GM19239 (cell line): ENCODE measurements around the gene CFAP20.

Source experiments
- DNase-seq: peaks from one replicate; pipeline ENCODE4 v3.0.0; 2011; ENCODE audit warnings: low spot score; ENCODE audit not compliant: insufficient read length
- FAIRE-seq: peaks from 2 replicates; lab custom pipeline; 2011; peaks lifted over from hg19 to GRCh38; lab: Jason Lieb, UNC

CFAP20 gene

DNA sequence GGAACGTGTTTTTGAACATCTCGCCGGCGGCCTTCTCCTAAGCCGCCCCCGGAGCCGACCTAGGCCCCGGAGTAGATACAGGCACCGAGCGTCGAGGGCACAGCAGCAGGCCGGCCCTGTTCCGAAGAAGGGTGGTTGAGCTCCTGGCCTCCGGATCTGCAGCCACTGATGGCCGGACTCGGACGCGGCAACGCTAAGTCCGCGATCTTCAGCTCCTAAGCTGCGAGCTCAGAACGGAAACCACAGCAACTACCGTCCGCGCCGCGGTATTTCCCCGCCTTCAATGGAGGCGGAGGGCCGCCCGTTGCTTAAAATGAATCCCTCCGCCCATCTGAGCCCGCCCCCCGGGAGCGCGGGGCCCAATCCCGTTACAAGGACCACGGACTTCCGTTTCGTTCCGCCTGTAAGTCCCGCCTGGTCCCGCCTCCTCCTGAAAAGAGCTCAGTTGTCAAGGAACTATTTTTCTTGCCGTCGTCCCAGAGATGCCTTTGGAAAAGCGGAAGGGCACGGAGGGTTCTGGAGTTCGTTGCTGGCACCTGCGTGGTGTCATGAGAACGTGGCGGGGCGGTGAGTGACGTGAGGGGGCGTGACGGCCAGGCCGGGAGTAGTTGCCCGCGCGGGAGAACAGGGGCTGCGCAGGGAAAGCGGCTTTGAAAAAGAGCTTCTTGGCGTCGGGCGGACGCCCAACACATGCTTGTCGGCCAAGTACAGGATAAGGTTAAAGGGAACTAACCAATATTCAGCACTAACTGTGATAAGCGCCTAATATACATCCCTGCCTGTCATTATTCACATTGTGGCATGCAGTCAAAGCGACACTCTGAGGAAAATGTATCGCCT lies at the start of gene CFAP20:
Gene CFAP20, minus strand, starts transcription at position 285 of the 840 bp plus-strand sequence. Its CDS starts 266 bp downstream, at position 19.
- peak; percentile 73 for DNase-seq
- peak; percentile 99 for FAIRE-seq

DNA sequence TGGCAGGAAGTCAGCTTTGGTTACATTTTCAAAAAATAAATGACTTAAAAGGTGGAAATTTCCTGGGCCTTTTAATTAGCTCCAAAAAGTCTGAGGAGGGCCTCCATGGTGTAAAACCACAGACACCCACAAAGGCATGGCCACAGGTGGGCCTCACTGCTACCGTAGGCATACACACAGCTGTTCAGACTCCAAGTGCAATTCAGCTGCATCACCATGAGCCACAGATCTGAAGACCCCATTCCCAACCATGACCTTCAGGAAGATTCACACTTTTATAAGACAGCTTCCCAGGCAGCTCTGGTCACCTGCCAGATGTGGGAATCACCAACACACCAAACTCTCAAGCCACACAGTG lies 48.2 kb upstream of the CFAP20 start:
- FAIRE-seq (no peak), DNase-seq (no peak)

DNA sequence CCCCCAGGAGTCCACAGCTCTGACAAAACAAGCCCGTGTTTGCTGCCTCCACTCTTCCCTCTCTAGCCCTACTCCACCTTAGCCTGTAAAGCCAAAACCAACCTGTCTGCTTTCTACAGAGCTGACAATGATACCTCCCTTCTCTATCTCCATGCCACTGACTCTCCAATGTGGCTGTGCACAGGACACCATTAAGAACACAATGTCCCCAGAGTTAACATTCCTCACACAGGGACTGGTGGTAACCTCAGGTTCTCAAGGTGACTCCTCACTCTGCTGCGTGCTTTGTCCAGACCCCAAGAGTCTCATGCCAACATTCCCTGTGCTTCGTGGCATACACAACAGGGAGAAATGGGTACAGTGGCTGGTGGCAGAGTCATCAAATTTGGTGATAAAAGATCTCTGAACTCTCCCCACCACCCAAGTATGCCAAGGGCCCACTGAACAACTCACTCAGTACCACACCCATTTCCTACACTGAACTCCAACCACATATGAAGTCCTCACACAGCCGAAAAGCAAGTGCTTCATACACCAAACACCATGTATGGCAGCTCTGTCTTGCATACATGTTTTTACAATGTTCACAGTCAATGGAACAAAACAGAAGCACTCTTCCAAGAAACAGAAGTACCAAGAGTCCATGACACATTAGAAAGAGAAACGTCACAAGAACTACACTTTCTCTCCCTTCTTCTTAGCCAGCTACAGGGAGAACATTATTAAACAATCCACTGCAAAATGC lies 47.6 kb upstream of the CFAP20 start:
- DNase-seq (no peak), FAIRE-seq (no peak)

DNA sequence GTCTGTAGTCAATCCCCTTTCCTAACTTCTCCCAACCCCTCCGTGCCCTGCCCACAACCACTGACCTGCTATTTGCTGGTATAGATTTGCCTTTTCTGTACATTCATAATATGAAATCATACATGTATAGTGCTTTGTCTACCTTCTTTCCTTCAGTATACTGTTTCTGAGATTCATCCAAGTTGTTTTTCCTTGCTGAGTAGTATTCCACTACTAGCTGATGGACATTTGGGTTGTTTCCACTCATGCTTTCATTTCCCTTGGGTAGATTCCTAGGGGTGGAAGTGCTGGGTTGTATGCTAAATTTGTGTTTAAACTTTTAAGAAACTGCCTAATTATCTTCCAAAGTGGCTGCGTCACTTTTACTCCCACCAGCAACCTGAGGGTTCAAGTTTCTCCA lies 41.0 kb upstream of the CFAP20 start:
- no peak for FAIRE-seq

DNA sequence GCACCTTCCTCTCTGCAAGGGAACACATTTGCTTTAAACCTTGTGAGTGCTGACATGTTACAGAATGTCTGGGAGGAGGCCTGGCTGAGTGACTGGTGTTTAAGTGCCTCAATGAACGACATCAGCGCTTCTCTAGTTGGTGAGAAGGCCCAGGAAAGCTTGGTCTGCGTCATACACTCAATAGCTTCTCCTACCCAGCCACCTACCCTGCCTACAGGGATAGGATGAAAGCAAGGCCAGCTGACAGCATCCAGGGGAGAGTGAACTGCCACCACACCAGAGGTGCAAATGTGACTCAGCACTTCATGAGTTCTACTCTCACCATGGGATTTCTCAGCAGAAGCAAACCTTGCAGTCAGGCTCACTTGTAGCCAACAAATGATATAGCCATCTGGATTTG lies 31.7 kb upstream of the CFAP20 start:
- no peak for DNase-seq
- FAIRE-seq: no peak

More for the DNA sequence above, 41.0 kb upstream of the CFAP20 start:
- DNase-seq: no peak

DNA sequence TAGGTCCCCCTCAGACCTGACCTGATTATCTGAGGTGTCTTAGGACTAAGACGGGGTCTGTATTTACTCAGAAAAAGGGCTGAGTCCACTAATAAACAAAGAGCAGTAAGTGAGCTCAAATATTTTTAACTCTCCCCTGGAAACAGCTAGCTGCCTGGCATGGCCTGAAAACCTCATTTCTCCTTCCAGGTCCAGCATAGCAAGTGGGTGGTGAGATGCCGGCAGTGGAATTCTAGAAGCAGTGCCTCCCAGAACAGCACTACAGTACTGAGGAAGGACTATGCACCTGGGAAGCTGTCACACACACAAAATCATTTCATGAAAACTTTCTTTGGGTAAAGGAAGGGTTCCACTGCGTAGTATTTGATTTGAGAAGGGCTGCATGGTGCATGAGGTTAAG lies 29.5 kb upstream of the CFAP20 start:
- FAIRE-seq (no peak), DNase-seq (no peak)

DNA sequence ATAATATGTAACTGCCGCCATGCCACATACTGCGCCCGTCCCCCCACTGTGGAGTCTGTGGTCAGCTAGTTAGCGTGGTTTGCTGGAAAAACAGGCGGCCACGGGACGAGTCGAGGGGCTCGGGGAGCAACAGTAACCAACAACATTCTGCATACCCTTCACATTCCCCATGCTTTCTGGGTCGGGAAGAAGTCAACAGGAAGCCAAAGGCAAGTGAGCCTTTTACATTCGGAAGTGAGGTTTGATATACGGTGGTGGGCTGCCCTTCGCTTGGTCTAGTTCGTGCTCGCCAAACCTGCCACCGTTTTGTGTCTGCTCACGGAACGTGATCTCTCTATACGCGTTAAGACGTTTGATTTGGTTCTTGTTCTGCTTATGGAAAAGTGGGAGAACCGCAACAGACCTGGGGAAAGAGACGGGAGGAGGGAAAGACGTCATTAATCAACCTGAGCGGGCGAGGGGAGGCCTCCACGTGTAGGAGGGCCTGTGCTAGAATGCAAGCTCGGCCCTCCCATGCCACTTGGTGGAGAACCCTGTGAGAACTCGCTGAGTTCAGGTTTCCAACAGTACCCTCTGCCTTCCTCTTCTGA lies 28.9 kb upstream of the CFAP20 start:
- DNase-seq (no peak), FAIRE-seq (no peak)

DNA sequence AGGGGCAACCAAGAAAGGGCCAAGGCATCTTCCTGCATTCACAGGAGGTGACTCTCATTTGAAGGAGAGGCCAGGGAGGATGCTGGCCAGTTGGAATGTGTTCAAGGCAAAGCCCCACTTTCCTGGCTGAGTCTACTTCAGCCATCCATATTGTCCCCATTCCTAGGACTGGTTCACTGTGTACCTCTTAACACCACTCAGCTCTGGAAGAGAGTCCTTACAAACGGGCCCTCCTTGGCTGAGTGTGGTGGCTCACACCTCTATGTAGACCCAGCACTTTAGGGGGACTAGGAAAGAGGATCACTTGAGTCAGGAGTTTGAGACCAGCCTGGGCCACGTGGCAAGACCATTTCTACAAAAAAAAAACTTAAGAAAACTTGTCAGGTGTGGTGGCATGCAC lies 28.1 kb upstream of the CFAP20 start:
- no peak for DNase-seq
- FAIRE-seq: no peak

DNA sequence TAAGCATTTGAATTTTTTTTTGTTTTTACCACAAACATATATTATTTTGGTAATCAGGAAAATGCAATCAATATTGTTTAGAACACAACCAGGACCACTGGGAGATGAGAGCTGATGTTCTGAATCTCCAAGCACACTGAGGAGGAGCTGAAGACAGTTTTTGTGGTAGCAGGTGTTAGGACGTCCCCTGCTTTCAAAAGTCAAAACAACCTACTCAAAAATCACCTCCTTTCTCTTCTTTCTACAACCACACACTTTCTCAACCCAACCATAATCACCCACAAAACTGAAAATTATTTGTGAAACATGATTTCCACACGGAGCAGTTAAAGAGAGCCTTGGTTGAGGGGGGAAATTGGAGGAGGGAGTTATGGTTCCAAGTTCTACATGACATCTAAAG lies 26.7 kb upstream of the CFAP20 start:
- no peak for DNase-seq
- FAIRE-seq: no peak

DNA sequence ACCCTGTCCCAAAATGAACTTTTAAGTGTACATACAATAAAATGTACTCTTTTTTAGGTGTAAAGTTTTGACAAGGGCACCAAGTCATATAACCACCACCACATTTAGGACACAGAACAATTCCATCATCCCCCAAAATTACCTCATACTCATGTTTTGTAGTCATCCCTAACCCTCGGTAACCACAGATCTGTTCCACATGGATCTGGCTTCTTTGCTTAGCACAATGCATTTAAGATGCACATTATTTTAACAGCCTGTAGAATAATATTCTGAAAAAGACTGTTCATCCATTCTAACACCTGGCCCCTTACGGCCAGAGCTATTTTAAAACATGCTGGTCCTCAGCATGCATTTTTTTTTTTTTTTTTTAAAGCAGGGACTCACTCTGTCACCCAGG lies 25.2 kb upstream of the CFAP20 start:
- DNase-seq (no peak), FAIRE-seq (no peak)

DNA sequence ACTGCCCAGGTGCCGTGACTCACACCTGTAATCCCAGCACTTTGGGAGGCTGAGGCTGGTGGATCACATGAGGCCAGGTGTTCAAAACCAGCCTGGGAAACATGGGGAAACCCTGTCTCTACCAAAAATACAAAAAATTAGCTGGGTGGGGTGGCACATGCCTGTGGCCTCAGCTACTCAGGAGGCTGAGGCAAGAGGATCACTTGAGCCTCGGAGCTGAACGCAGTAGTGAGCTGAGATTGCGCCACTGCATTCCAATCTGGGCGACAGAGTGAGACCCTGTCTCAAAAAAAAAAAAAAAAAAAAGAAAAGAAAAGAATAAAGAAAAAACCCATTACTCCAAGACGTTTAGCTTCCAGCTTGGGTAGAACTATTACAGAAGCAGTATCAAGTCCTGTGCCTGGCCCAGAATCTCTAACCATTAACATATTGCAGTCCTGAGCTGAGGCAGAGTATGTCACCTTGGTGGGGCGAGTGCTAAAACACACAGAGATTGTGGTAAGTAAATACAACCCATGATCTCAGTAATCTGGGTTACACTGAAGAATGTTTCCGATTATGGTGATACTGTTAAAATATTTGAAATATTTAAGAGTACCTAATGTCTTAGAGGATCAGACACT lies 23.2 kb upstream of the CFAP20 start:
- FAIRE-seq: no peak
- DNase-seq: no peak

DNA sequence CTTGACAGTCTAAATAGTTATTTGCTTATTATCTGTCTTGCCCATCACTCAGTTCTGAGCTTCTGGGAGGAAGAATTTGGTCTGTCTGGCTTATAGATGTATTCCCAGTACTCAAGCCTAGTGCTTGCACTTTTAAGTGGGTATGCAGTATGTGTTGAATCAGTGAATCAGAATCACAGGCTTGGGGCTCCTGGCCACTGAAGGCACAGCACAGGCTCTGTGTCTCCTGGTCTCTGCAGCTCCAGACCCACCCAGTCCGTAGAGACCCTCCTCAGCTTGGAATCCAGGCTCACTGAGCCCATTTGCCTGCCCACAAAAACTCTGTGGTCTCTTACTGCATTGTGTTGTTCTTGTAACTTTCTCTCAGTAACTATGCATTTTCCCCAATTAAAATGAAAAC lies 19.3 kb upstream of the CFAP20 start:
- DNase-seq (no peak), FAIRE-seq (no peak)

DNA sequence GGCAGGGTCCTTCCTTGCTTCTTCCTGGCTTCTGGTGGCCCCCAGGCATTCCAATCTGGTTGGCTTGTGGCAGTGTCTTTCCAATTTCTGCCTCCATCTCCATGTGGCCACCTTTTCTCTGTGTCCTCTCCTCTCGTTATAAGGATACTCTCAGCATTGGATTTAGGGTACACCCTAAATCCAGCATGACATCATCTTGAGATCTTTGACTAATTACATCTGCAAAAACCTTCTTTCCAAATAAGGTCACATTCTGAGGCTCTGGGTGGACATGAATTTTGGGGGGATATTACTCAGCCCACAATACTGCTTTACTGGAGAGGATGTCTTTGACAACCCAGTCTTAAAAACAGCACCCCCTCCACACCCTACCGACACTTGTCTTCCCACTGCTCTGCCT lies 18.9 kb upstream of the CFAP20 start:
- DNase-seq (no peak), FAIRE-seq (no peak)

DNA sequence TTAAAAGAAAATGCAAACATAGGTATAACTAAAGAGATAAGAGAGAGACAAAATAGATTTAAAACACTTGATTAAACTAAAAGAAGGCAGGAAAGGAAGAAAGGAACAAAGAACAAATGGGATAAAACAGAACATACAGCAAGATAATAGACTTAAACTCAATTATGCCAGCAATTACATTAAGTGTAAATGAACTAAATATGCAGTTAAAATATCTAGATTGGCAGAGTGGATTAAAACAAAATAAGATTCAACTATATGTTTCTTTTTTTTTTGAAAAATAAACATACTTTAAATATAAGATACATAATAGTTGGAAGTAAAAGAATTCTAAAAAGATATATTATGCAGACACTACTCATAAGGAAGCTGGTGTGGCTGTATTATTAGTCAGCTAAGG lies 9.7 kb upstream of the CFAP20 start:
- no peak for DNase-seq
- no peak for FAIRE-seq

DNA sequence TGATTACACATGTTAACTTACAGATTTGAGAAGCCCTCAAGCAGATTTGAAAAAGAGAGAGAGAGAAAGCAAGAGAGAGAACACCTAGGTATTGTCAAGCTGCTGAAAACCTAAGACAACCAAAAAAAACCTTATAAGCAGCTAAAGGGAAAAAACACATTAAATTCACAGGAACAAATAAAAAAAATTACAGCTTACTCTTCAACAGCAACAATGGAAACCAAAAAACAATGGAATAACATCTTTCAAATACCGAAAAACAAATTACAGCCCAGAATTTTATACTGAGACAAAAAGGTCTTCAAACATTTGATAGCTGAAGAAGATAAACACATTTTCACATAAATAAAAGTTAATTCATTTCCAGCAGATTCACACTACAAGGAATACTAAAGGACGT lies 8.4 kb upstream of the CFAP20 start:
- FAIRE-seq: no peak

DNA sequence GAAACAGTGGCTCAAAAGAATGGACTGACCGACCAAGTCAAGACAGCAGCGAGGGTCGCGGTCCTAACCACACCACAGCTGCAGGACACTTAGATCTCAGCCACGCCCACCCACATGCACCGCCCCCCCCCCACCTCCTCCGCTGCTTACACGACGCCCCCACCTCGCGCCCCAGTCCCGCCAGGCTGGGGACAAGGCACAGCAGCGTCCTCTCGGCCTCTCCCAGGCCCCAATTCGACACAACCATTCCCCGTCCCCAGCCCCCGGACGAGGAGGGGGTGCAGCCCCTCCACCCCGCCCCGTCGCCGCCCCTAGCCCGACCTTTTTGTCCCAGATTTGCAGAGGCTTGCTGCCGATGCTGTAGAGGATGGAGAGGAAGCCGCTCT lies 477 bp downstream of the CFAP20 start:
- no peak for FAIRE-seq

More for the DNA sequence above, 8.4 kb upstream of the CFAP20 start:
- no peak for DNase-seq

DNA sequence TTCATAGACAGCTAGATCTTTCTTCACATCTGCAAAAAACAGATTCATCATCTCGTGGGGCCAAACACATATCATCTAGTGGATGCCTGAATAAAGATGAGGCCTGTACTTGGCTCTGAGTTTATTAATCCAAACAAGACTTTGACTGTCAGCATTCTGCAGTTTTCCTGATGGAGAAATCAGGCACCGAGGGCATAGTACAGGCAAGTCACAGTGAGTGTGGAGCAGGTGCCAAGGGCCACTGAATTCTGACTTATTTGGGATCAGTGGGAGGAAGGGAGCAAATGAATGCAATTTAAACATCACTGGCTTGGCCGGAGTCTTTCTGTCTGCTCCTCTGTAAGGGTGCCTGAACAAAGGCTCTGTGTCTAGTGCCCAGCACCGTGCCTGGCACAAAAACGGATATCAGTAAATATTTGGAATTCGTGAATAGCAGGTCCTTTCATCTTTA lies 975 bp downstream of the CFAP20 start:
- FAIRE-seq: no peak
- DNase-seq: no peak

More for the DNA sequence above, 477 bp downstream of the CFAP20 start:
- no peak for DNase-seq

DNA sequence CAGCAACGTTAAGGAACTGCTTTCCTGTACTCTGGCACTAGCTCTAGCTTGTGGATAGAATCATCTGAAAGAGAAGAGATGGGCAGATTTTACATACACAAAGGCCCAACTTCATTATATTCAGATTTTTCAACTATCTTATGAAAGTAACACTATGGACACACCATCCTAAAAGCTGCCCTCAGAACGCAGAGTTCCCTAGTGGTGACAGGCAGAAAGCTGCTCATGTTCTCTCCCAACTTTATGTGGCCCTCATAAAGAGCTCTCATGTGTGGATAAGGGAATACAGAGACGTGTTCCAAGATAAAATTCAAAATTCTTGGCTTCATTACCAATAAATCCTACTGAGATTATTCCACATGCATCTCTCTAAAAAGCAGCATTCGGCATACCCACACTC lies 1.5 kb downstream of the CFAP20 start:
- FAIRE-seq: peak; percentile 23
- DNase-seq: no peak

DNA sequence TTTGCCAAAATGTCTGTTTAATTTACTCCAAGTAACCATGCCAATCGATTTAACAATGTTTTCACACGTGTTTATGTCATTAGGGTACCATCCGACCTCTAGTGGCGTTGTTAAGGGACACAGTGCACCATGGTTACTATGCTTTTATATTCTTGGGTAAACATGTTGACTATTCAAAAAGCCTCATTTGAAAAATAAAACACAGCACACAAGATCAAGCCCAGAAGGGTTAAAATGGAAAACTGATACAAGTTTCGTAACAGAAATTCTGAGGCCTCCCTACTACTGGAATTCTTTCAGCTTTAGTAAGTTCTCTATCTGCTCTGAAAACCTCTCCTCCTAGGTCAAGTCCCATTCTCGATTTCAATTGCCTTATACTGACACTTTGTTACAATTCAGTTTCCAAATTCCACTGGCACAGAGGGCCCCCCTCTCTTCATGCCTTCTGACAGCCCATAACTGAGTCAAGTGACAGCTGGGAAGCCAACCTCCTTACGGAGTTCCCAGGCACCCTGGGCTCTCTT lies 2.1 kb downstream of the CFAP20 start:
- DNase-seq (no peak), FAIRE-seq (peak; percentile 60)

DNA sequence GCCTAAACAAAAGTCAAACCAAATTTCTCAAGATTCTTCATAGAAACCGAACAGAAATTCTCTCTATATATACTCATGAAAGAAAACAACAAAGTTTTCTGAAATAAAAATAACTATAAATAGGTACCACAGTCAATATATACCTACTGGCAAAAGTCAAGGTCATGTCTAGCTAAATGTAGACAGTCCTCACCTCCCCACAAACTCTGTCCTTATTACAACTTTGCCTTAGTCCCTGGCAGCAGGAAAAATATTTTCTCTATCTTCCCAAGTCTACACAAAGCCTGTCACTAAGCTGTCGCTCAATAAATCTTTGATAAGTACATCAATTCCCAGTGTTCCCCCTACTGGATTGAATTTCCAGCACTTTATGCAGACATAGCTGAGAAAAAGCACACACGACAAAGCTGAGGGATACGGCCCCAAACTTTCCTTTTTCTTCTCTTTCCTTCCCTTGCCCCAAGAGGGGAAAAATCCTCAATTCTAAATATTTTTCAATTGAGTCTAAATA lies 2.7 kb downstream of the CFAP20 start:
- FAIRE-seq (no peak), DNase-seq (no peak)
